ENCODE data around the gene TMEM116.

The TMEM116 gene

DNA sequence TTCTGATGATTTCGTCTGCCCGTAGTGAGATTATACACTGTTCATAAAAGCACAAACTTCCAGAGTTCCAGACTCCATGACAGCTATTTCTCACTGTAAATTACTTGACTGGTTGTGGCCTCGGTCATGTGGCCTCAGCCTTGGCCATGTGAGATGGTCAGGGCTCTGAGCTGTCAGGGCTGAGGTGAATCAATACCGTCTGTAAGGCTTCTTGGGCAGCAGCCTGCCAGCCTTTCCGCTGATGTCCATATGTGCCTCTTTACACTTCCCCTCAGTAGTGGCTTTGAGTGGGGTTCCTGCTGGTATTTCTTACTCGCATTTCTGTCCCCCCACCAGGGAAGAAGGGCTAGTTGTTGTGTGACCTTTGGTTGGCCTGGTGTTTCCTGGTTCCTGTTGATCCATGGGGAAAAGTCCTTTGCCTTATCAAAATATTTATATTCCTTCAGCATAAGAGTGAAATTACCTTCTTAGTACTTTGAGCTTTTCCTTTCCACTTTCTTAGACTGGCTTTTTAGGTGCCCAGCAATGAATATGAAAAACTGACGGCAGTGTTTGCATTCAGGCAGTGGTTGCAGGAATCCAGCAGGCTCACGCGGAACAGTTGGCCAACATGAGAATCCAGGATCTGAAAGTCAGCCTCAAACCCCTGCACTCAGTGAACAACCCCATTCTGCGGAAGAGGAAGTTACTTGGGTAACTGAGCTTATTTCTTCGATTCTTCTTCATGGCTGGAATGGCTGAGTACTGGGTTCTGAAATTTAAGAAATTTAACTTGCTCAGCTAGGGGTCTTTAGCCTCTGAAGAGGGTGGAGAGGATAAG, 124.8 kb downstream of the TMEM116 start:
- no peak for DNase-seq

DNA sequence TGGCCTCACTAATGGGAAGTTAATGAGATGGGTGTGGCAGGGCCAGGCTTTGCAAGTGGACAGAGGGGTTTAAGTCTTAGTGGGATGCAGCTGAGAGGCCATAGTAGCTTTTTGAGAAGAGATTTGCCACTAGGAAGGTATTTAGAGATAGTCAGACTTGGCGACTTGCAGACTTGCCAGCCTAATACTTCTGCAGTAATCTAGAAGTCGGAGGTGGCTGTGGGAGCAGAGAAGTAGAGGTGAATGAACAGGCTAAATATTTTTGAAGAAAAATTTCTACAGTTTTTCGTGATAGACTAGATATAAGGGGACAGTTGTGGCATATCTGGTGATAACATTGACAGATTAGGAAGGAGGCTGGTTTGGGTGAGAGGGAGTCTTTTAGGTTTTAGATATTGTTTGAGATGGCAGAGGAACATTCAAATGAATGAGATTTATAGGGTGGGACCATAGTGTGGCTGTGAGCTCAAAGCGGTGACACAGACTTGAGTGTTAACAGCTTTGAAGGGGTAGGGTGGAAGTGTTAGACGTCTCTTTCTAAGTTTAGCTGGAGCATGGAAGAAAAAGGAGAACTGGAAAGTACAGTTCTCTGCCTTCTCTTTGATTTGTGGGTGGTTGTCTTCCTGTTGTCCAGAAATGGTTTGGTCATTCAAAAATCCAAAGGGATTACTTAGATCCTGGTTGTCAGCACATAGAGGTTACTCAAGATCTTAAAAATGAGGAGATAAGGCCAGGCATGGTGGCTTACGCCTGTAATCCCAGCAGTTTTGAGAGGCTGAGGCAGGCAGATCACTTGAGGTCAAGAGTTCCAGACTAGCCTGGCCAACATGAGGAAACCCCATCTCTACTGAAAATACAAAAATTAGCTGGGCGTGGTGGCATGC, 126.1 kb downstream of the TMEM116 start:
- no peak for DNase-seq

DNA sequence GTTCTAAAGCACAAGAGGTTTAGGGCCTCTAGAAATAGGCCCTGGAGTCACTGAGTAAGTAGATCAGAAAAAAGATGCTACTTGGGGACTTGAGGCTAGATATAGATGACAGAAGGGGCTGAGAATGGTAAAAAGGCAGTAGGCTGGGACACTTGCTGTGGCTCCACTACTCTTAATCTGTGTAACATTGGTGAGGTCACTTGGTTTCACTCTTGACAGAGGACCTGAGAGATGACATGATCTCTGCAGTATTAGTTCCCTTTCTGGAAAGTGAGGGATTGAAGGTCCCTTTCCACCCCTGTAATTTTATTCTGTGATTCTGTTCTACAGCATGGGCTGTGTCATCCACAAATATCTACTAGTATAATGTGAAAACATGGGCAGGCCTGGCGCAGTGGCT, 131.2 kb downstream of the TMEM116 start:
- no peak for DNase-seq
